Astrocyte (in vitro differentiated cells and primary cell): ENCODE results near the gene CERS1. TPM values are rescaled to one million over a fixed set of nuclear protein-coding genes. Genes with fewer than 3 reads are reported as not detected.

ENCODE experiments used
- DNase-seq: peaks from one replicate; pipeline ENCODE4 v3.0.0-alpha.2; 2010; ENCODE audit warnings: low read depth
- FAIRE-seq: peaks from 2 replicates; lab custom pipeline; 2011; peaks lifted over from hg19 to GRCh38; lab: Jason Lieb, UNC
- H2AFZ ChIP-seq: 2 replicates; pipeline ENCODE4 v1.6.0; 2012; ENCODE audit warnings: low read depth, low read length, inconsistent platforms
- H3K27ac ChIP-seq: 2 replicates; pipeline ENCODE4 v1.5.1; 2011; ENCODE audit warnings: low read depth, low read length, inconsistent platforms
- H3K27me3 ChIP-seq: 2 replicates; pipeline ENCODE4 v1.6.0; 2011; ENCODE audit warnings: low read length, inconsistent platforms; ENCODE audit not compliant: insufficient read depth
- H3K36me3 ChIP-seq: 2 replicates; pipeline ENCODE4 v1.5.1; 2011; ENCODE audit warnings: low read length, inconsistent platforms; ENCODE audit not compliant: insufficient read depth
- H3K4me1 ChIP-seq: 2 replicates; pipeline ENCODE4 v1.5.1; 2011; ENCODE audit warnings: low read length, inconsistent platforms; ENCODE audit not compliant: insufficient read depth
- H3K4me2 ChIP-seq: 2 replicates; pipeline ENCODE4 v1.6.0; 2012; ENCODE audit warnings: low read length, inconsistent platforms
- H3K4me3 ChIP-seq: 2 replicates; pipeline ENCODE4 v1.5.1; 2011; ENCODE audit warnings: low read depth, mild to moderate bottlenecking, low read length, inconsistent platforms; ENCODE audit not compliant: insufficient read depth
- H3K79me2 ChIP-seq: 2 replicates; pipeline ENCODE4 v1.6.0; 2012; ENCODE audit warnings: mild to moderate bottlenecking, low read length, inconsistent platforms; ENCODE audit not compliant: insufficient read depth
- H3K9ac ChIP-seq: 2 replicates; pipeline ENCODE4 v1.6.0; 2012; ENCODE audit warnings: mild to moderate bottlenecking, low read length, inconsistent platforms
- H3K9me3 ChIP-seq: 2 replicates; pipeline ENCODE4 v1.5.1; 2012; ENCODE audit warnings: low read depth, mild to moderate bottlenecking, low read length, inconsistent platforms; ENCODE audit not compliant: insufficient read depth
- H4K20me1 ChIP-seq: 2 replicates; pipeline ENCODE4 v1.6.0; 2012; ENCODE audit warnings: low read length, inconsistent platforms; ENCODE audit not compliant: insufficient read depth
- H3K27ac Mint-ChIP-seq: one replicate; pipeline ENCODE4 v1.8.0; 2021; ENCODE audit warnings: mild to moderate bottlenecking, mixed read lengths; ENCODE audit not compliant: unreplicated experiment
- H3K27me3 Mint-ChIP-seq: one replicate; pipeline ENCODE4 v1.8.0; 2021; ENCODE audit warnings: low read depth, mixed read lengths; ENCODE audit not compliant: unreplicated experiment
- H3K36me3 Mint-ChIP-seq: one replicate; pipeline ENCODE4 v1.8.0; 2021; ENCODE audit warnings: low read depth, mixed read lengths; ENCODE audit not compliant: unreplicated experiment
- H3K4me1 Mint-ChIP-seq: one replicate; pipeline ENCODE4 v1.8.0; 2021; ENCODE audit warnings: low read depth, mixed read lengths; ENCODE audit not compliant: unreplicated experiment
- H3K4me3 Mint-ChIP-seq: one replicate; pipeline ENCODE4 v1.8.0; 2021; ENCODE audit warnings: mild to moderate bottlenecking, moderate library complexity, mixed read lengths; ENCODE audit not compliant: unreplicated experiment
- H3K9me3 Mint-ChIP-seq: one replicate; pipeline ENCODE4 v1.8.0; 2021; ENCODE audit warnings: mild to moderate bottlenecking, mixed read lengths; ENCODE audit not compliant: unreplicated experiment
- EZH2 ChIP-seq: IDR thresholded peaks from 2 replicates; pipeline ENCODE4 v1.6.1; 2012; ENCODE audit warnings: mild to moderate bottlenecking, low read length, inconsistent platforms; ENCODE audit not compliant: insufficient read depth
- total RNA-seq: library from RNA; stranded (reverse); gene quantifications from 2 replicates; pipeline ENCODE4 v1.2.1, GENCODE V29; 2021
- TF ChIP-seq, protein P1 (sequence below): IDR thresholded peaks from 2 replicates; pipeline ENCODE4 v1.5.1; 2011; ENCODE audit warnings: low read depth, mild to moderate bottlenecking, inconsistent platforms, low read length, moderate library complexity; ENCODE audit not compliant: insufficient read depth

The CERS1 gene
- total RNA-seq, 1 donor from 2014 or later = 6.8 TPM

DNA sequence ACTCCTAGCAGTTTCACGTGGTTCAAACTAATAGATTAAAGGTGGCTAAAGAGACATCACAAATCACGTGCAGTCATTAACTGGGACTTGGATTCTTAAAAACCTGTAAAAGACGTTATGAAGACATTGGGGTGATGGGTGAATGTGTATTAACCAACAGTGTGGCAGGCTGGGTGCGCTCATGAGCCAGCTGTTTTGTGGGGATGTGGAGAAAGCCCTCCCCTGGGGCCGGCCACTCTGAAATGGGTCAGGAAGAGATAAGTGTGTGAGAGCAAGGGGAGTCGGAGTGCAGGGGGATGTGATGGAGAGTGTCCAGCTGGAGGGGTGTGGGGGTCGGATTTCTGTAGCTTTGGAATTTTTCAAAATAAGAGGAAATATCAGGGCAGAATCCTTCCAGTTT, 53.8 kb downstream of the CERS1 start:
- H3K4me1 Mint-ChIP-seq = peaks cover 37% of the 10 kb centered on the region
- no peak overlapping the region for H3K9ac ChIP-seq
- TF ChIP-seq, protein P1, sequence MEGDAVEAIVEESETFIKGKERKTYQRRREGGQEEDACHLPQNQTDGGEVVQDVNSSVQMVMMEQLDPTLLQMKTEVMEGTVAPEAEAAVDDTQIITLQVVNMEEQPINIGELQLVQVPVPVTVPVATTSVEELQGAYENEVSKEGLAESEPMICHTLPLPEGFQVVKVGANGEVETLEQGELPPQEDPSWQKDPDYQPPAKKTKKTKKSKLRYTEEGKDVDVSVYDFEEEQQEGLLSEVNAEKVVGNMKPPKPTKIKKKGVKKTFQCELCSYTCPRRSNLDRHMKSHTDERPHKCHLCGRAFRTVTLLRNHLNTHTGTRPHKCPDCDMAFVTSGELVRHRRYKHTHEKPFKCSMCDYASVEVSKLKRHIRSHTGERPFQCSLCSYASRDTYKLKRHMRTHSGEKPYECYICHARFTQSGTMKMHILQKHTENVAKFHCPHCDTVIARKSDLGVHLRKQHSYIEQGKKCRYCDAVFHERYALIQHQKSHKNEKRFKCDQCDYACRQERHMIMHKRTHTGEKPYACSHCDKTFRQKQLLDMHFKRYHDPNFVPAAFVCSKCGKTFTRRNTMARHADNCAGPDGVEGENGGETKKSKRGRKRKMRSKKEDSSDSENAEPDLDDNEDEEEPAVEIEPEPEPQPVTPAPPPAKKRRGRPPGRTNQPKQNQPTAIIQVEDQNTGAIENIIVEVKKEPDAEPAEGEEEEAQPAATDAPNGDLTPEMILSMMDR = no peak
- TF ChIP-seq EZH2 = no peak

DNA sequence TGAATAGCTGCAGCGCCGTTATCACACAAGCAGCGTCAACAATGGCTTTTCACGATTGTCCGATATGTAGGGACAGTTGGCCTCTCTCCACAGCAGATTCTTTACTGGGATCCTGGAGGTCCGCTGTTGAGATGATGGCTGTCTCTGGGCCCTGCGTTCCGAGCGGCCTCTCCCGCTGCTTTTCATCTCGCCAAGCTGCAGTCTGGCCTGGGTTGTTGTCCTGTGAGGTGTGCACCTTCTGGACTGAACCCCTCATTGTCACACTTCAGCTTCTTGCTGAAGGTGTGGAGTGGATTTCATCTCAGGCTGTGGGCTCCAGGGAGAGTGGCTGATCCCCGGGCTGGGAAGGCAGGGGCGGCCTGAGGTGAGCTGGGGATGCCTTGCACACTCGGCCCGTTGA, 54.6 kb downstream of the CERS1 start:
- Histone ChIP-seq H3K27me3 (no peaks in the 10 kb centered on the region), H3K79me2 (peaks cover 96% of the 10 kb centered on the region), H3K4me3 (no peak overlapping the region), H3K27ac (no peak overlapping the region), H2AFZ (no peak overlapping the region), H3K9ac (no peak overlapping the region), H4K20me1 (peaks cover 100% of the 10 kb centered on the region), H3K4me1 (peaks cover 29% of the 10 kb centered on the region), H3K36me3 (no peaks in the 10 kb centered on the region), H3K4me2 (no peak overlapping the region), H3K9me3 (no peaks in the 10 kb centered on the region)
- no peak for DNase-seq
- Mint-ChIP-seq H3K36me3 (peaks cover 10% of the 10 kb centered on the region), H3K4me1 (peaks cover 34% of the 10 kb centered on the region), H3K27me3 (no peaks in the 10 kb centered on the region), H3K27ac (no peak overlapping the region), H3K9me3 (no peaks in the 10 kb centered on the region), H3K4me3 (no peak overlapping the region)
- TF ChIP-seq EZH2 = no peak
- TF ChIP-seq, protein P1 = no peak
- no peak for FAIRE-seq

More for the DNA sequence above, 53.8 kb downstream of the CERS1 start:
- Mint-ChIP-seq H3K4me3 (peak overlapping the region; percentile 73), H3K36me3 (peaks cover 11% of the 10 kb centered on the region), H3K9me3 (no peaks in the 10 kb centered on the region), H3K27me3 (no peaks in the 10 kb centered on the region), H3K27ac (no peak overlapping the region)
- Histone ChIP-seq H3K9me3 (no peaks in the 10 kb centered on the region), H3K27ac (no peak overlapping the region), H3K36me3 (no peaks in the 10 kb centered on the region), H3K4me2 (no peak overlapping the region), H2AFZ (no peak overlapping the region), H4K20me1 (peaks cover 99% of the 10 kb centered on the region), H3K4me3 (no peak overlapping the region), H3K79me2 (peaks cover 95% of the 10 kb centered on the region), H3K27me3 (no peaks in the 10 kb centered on the region), H3K4me1 (peaks cover 29% of the 10 kb centered on the region)
- DNase-seq (no peak), FAIRE-seq (no peak)
